Middle frontal gyrus (tissue), 1 donor: Measurements from ENCODE around the gene FUT8.
"Not testable (repeated sequence)": the region's sequence is repeated elsewhere in the genome, so short reads cannot be mapped to it uniquely, and the experiment has no call there.

Experiments used
- DNase-seq: peaks from one replicate; pipeline ENCODE4 v3.0.0-alpha.2; 2015; ENCODE audit warnings: low spot score; ENCODE audit errors: extremely low spot score

Gene FUT8

GRCh38 chr14:65415613-65416012, 3.1 kb downstream of the FUT8 start:
- DNase-seq: no peak

GRCh38 chr14:65419593-65420252, 7.2 kb downstream of the FUT8 start:
- DNase-seq: no peak

- no peak for DNase-seq
Observed at GRCh38 chr14:65421201-65421981, 8.9 kb downstream of the FUT8 start.

DNA sequence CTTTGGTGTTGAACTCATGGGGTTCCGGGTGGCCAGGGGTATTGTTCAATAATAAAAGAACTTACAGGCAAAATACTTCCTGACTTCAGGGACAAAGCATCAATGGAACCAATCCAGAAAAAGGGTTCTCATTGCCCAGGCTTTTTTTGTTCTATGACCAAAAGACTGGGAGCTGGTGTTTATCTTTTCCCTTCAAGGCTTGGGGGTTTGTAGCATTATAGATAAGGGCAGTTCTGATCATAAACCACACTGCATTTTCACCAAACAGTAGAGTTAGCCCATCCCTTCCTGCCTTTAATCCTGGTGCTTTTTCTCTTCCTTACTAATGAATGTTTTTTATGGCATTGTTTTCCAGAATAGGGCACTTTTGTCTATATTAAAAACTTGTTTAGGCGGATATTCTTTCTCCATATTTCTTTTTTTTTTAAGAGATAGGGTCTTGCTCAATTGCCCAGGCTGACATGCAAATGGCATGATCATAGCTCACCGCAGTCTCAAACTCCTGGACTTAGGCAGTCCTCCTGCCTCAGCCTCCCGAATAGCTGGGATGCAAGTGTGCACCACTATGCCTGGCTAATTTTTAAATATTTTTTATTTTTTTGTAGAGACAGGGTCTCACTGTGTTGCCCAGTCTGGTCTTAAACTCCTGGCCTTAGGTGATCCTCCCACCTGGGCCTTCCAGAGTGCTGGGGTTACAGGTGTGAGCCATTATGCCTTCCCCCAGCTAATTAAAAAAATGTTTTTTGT, 9.7 kb downstream of the FUT8 start:
- DNase-seq: no peak

DNA sequence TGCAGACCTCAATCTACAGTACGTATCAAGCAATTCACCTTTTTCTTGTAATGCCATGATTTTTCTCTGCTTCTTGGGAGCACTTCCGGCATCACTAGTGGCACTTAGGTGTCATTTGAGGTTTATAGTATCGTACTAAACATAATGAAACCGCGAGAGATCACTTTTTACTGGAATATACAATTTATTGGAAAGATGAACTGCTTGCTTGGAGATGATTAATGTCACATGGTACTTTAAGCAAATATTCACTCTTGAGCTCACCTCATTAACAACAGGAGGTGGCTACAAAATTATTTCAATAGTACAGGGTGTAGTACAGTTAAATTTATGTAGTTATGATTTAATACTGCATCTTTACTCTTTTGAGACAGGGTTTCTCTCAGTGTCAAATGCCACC, 11.5 kb downstream of the FUT8 start:
- DNase-seq: no peak

DNA sequence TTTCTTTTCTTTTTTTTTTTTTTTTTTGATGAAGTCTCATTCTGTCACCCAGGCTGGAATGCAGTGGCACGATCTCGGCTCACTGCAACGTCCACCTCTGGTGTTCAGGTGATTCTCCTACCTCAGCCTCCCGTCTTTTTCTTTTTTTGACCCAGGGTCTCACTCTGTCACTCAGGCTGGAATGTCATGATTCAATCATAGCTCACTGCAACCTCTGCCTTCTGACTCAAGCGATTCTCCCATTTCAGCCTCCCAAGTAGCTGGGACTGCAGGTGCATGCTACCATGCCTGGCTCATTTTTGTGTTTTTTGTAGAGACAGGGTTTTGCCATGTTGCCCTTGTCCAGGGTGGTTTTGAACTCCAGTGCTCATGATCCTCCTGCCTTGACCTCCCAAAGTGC, 12.0 kb downstream of the FUT8 start:
- no peak for DNase-seq

DNA sequence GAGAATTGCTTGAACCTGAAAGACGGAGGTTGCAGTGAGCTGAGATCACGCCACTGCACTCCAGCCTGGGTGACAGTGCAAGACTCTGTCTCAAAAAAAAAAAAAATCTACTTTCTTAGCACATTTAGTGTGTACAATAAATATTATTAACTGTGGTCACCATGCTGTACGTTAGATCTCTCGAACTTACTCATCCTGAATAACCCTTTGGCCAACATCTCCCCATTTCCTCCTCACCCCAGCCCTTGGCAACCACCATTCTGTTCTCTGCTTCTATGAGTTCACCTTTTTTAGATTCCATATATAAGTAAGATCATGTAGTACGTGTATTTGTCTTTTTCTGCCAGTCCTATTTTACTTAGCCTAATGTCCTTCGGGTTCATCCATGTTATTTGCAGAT, 13.4 kb downstream of the FUT8 start:
- DNase-seq: no peak

- DNase-seq: not testable (repeated sequence)
Observed at GRCh38 chr14:65426902-65427301, 14.4 kb downstream of the FUT8 start.

GRCh38 chr14:65428691-65429090, 16.2 kb downstream of the FUT8 start:
- DNase-seq: no peak

DNA sequence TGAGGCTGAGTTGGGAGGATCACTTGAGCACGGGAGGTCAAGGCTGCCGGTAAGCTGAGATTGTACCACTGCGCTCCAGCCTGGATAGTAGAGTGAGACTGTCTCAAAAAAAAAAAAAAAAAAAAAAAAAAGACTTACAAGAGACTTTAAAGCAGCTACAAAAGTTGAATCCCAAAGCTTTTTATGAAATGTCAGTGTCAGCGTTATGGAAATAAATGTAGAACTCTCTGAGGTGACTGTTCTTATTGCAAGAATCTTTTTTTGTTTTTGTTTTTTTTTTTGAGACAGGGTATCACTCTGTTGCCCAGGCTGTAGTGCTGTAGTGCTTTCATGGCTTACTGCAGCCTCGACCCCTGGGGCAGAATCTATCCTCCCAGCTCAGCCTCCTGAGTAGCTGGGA, 17.2 kb downstream of the FUT8 start:
- no peak for DNase-seq

- DNase-seq: no peak
Observed at GRCh38 chr14:65431245-65431644, 18.7 kb downstream of the FUT8 start.

DNA sequence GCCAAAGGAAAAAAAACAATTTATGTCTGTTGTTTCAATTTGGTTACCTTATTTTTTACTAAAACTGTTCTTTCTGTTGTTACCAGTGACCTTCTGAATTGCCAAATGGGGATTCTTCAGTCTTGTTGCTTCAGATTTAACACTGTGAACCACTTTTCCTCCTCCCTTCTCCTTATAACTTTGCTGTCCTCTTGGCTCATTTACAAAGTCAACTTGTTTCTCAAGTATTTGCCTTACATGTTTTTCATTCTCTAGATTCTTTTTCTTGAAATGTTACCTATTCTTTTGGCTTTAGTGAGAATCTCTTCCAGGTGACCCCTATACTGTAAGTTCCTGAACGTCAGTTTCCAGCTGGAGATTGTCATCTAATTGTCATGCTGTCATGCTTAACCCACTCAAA, 19.4 kb downstream of the FUT8 start:
- DNase-seq: no peak

GRCh38 chr14:65432361-65432948, 19.9 kb downstream of the FUT8 start:
- DNase-seq: no peak

- no peak for DNase-seq
Observed at GRCh38 chr14:65433157-65433556, 20.6 kb downstream of the FUT8 start.

GRCh38 chr14:65433646-65434045, 21.1 kb downstream of the FUT8 start:
- no peak for DNase-seq

GRCh38 chr14:65434216-65434850, 21.8 kb downstream of the FUT8 start:
- DNase-seq: no peak

DNA sequence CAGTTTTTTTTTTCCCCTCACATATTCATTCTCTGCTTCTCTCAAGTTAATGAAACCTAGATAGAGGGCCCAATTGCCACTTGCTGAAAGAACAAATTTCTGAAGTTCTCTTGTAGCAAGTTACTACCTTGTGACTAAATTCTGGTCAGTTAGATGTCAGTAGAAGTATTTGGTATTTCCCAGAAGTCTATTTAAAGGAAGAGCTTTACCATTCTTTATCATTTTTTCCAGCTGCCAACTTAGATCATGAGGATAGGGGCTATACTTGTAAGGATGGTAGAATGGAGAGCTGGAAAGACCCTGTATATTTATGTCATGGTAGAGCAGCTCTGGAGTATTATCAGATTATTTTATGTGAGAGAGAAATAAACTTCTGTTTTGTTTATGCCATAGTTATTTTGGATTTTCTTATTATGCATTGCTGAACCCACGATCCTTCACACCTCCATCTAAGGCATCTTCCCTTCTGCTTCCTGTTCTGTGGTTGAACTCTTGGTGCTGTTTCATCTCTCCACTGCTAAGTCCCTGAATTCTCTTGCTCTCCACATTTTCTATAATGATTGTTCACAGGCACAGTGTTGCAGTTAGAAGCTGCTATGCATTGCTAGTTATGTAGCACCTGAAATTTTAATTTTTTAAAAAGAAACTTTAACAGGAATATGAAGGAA, 25.9 kb downstream of the FUT8 start:
- no peak for DNase-seq

DNA sequence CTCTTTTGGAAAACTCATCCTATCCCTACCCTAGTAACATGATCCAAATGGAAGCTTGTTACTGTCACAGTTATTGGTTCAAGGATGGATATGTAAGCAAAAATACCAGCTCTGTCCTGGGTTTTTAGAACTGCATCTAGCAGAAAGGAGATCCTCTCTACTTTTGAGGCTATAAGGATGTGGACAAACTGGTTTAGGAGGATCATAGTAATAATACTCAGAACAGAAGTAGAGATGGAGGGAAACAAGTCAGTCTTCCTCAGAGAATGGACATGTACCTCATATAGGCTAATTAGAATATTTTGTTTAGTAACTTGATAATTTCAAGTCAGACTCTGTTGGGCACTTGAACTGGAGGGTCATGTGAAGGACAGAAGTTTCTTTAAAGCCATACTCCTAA, 26.6 kb downstream of the FUT8 start:
- DNase-seq: no peak

GRCh38 chr14:65440230-65440629, 27.7 kb downstream of the FUT8 start:
- no peak for DNase-seq

- no peak for DNase-seq
Observed at GRCh38 chr14:65444230-65444629, 31.7 kb downstream of the FUT8 start.

- no peak for DNase-seq
Observed at GRCh38 chr14:65446159-65446558, 33.6 kb downstream of the FUT8 start.
